Panc1 (cell line): ENCODE measurements around the gene SLC19A1. TPM values are rescaled to one million over a fixed set of nuclear protein-coding genes. Genes with fewer than 3 reads are reported as not detected.

Source experiments
- ATAC-seq: fragments of 200-7000 bp; cut with Tn5 transposase; 2 replicates; pipeline ENCODE4 v1.9.1; 2020; ENCODE audit warnings: mild to moderate bottlenecking, moderate library complexity
- BruUV-seq: library from RNA; stranded (reverse); fragments of 400-500 nt; replicated peaks from 2 replicates; lab custom pipeline; 2021; lab: Mats Ljungman, UMichigan
- CTCF ChIA-PET: fragments of 300-600 bp; sonication (Branson Sonifier 250); formaldehyde crosslinking; loops from one replicate; lab custom pipeline; 2022; ENCODE audit warnings: antibody characterized with exemption; lab: Charles Lee
- POLR2A ChIA-PET: fragments of 300-600 bp; sonication (Branson Sonifier 250); formaldehyde crosslinking; loops from one replicate; lab custom pipeline; 2022; ENCODE audit warnings: antibody characterized with exemption; lab: Charles Lee
- DNase-seq: peaks from one replicate; pipeline ENCODE4 v3.0.0-alpha.2; 2010; ENCODE audit warnings: low read depth, low spot score
- H3K27ac ChIP-seq: 2 replicates; pipeline ENCODE4 v1.5.1; 2011; ENCODE audit warnings: mild to moderate bottlenecking, low read length, inconsistent platforms
- H3K27me3 ChIP-seq: fragments of 200-500 bp; sonication (Bioruptor generic); 2 replicates; pipeline ENCODE4 v1.6.0; 2014; ENCODE audit warnings: low read length, inconsistent platforms; ENCODE audit not compliant: control insufficient read depth, insufficient read depth
- H3K36me3 ChIP-seq: fragments of 200-500 bp; sonication (Bioruptor generic); 2 replicates; pipeline ENCODE4 v1.5.1; 2014; ENCODE audit warnings: inconsistent platforms, mild to moderate bottlenecking, low read length, moderate library complexity; ENCODE audit not compliant: control insufficient read depth, insufficient read depth
- H3K4me1 ChIP-seq: 2 replicates; pipeline ENCODE4 v1.5.1; 2011; ENCODE audit warnings: inconsistent platforms, mild to moderate bottlenecking, low read length, moderate library complexity; ENCODE audit not compliant: control insufficient read depth, insufficient read depth
- H3K4me3 ChIP-seq, 2 experiments: 2 replicates each; pipeline ENCODE4 v1.5.1; 2011 to 2012; ENCODE audit warnings: low read depth in 2 of 2, low read length in 2 of 2, mild to moderate bottlenecking in 2 of 2, inconsistent platforms in 1 of 2, moderate library complexity in 1 of 2
- H3K9me3 ChIP-seq: fragments of 200-500 bp; sonication (Bioruptor generic); 2 replicates; pipeline ENCODE4 v1.5.1; 2014; ENCODE audit warnings: low read depth, mild to moderate bottlenecking, inconsistent platforms, low read length, moderate library complexity; ENCODE audit not compliant: control insufficient read depth, insufficient read depth
- POLR2AphosphoS5 ChIP-seq: IDR thresholded peaks from 2 replicates; pipeline ENCODE4 v1.6.1; 2012; ENCODE audit warnings: mild to moderate bottlenecking, low read depth, low read length, moderate library complexity
- REST ChIP-seq, 2 experiments: IDR thresholded peaks; 2 replicates each; pipeline ENCODE4 v1.6.1; 2011 to 2012; ENCODE audit warnings: low read depth in 2 of 2, control low read depth in 1 of 2, low read length in 1 of 2, mild to moderate bottlenecking in 1 of 2, moderate library complexity in 1 of 2; ENCODE audit not compliant: insufficient read depth in 1 of 2
- SIN3A ChIP-seq: IDR thresholded peaks from 2 replicates; pipeline ENCODE4 v1.6.1; 2012; ENCODE audit warnings: low read depth, mild to moderate bottlenecking, low read length, moderate library complexity, borderline replicate concordance; ENCODE audit not compliant: insufficient read depth
- TCF7L2 ChIP-seq: IDR thresholded peaks from 2 replicates; pipeline ENCODE4 v1.6.1; 2011; ENCODE audit warnings: mild to moderate bottlenecking, low read depth, low read length, inconsistent platforms
- in situ Hi-C: cut with HindIII; loops from 2 replicates; pipeline ENCODE4 v1.10.0; 2016; ENCODE audit warnings: low sequenced_read_pairs, low pct_unique_long_range_greater_than_20kb
- intact Hi-C: fragments of 100-400 bp; cut with micrococcal nuclease; formaldehyde crosslinking; loops from one replicate; pipeline ENCODE4 v1.10.0; 2022; ENCODE audit not compliant: unreplicated experiment
- total RNA-seq: library from RNA; stranded (reverse); gene quantifications from one replicate; pipeline ENCODE4 v1.2.1, GENCODE V29; 2021; ENCODE audit not compliant: unreplicated experiment

SLC19A1 gene
- total RNA-seq, 1 experiment from 2014 or later, result 24.5 TPM

- ATAC-seq, result peak; percentile 16
- TF ChIP-seq SIN3A (no peak), POLR2AphosphoS5 (peak; percentile 15; the same call in 1 of the 2 replicates)
- BruUV-seq, result no TSS peak
- no peak overlapping the region for H3K4me3 ChIP-seq
- CTCF ChIA-PET, result no interaction called here
- peaks cover 30% of the 10 kb centered on the region for H3K4me1 ChIP-seq
- no peak for DNase-seq
- intact Hi-C loops, result no loop called here
- in situ Hi-C loops, result no loop called here
- H3K27me3 ChIP-seq, result no peaks in the 10 kb centered on the region
- H3K9me3 ChIP-seq, result peaks cover 7% of the 10 kb centered on the region
- H3K36me3 ChIP-seq, result no peaks in the 10 kb centered on the region
- H3K27ac ChIP-seq, result no peak overlapping the region
- POLR2A ChIA-PET, result no interaction called here
Observed at GRCh38 chr21:45514311-45515021, 27.8 kb downstream of the SLC19A1 start.

- ChIA-PET POLR2A (no interaction called here), CTCF (no interaction called here)
- peak overlapping the region; percentile 34; the same call in 1 of the 2 replicates for H3K27ac ChIP-seq
- peaks cover under 1% of the 10 kb centered on the region; the same call in 1 of the 2 replicates for H3K9me3 ChIP-seq
- H3K27me3 ChIP-seq, result no peaks in the 10 kb centered on the region
- no TSS peak for BruUV-seq
- peak; percentile 54 for ATAC-seq
- intact Hi-C loops (no loop called here), in situ Hi-C loops (no loop called here)
- no peaks in the 10 kb centered on the region for H3K36me3 ChIP-seq
- no peak overlapping the region for H3K4me3 ChIP-seq
- DNase-seq, result no peak
- peaks cover 30% of the 10 kb centered on the region for H3K4me1 ChIP-seq
- TF ChIP-seq REST (IDR thresholded peaks at IDR 0.05; ENCODE audit: insufficient read depth in 1 of 2, low read depth in 2 of 2, low read length in 1 of 2), result no peak
- TF ChIP-seq POLR2AphosphoS5, result peak; percentile 13; the same call in 1 of the 2 replicates
Observed at GRCh38 chr21:45513741-45514310, 28.4 kb downstream of the SLC19A1 start.

GRCh38 chr21:45513003-45513717, 29.1 kb downstream of the SLC19A1 start:
- ATAC-seq (peak; percentile 46), DNase-seq (no peak)
- Histone ChIP-seq H3K4me1 (peaks cover 30% of the 10 kb centered on the region), H3K36me3 (no peaks in the 10 kb centered on the region), H3K27ac (peak overlapping the region; percentile 34; the same call in 1 of the 2 replicates), H3K4me3 (no peak overlapping the region), H3K9me3 (no peaks in the 10 kb centered on the region), H3K27me3 (no peaks in the 10 kb centered on the region)
- ChIA-PET POLR2A (no interaction called here), CTCF (no interaction called here)
- intact Hi-C loops, result no loop called here
- TF ChIP-seq TCF7L2, result peak; percentile 93
- peak; percentile 14 for TF ChIP-seq POLR2AphosphoS5
- no peak for TF ChIP-seq REST (IDR thresholded peaks at IDR 0.05; ENCODE audit: insufficient read depth in 1 of 2, low read depth in 2 of 2, low read length in 1 of 2)
- TF ChIP-seq SIN3A, result peak; percentile 30; the same call in 1 of the 2 replicates
- BruUV-seq, result no TSS peak
- in situ Hi-C loops, result no loop called here
